ENCODE measurements around the gene SERTAD2.

Gene SERTAD2

GRCh38 chr2:64607381-64608304 lies 46.1 kb downstream of the SERTAD2 start:
- no peak for DNase-seq (ENCODE audit: low spot score)

DNA sequence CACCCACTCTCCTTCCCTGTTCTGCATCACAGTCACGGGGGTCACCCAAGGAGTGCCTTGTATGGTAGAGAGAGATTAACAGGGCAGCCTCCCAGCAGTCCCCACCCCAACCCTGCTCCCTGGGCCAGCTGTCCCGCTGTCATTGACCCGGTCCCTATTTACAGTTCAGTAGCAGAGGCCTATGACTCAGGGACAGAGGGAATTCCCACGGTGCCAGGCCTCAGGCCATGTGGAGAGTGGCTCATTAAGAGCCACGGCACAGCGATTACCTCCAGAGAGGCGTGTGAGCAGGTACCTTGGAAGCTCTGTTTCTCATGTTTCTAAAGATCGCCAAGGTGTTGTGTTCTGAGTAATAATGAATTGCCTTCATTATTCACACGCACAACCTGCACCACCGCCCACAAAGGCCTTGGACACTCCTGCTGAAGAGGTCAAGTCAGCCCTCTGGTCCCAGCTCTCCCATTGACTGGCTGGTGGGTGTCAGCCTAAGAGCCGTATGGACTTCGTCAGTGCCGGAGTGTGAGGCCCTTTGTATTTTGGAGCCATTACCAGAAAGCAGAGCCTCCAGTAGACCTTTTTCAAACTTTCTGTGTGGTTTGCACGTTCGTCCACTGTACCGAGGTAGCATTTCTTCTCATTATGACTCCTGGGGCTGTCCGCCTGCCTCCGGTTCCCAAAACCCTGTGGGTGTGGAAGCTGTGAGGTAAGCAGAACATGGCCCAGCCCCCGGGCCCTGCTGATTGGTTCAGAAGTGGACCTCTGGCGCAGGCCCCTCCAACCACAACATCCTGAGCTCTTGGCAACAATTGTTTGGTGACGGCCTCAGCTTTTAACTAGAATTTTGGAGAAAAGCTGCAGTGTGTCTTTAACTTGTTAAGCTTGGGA lies 47.0 kb downstream of the SERTAD2 start:
- DNase-seq (ENCODE audit: low spot score): peak; percentile 37

- DNase-seq (ENCODE audit: low spot score): no peak
Observed at GRCh38 chr2:64605991-64606478, 47.7 kb downstream of the SERTAD2 start.

- no peak for DNase-seq (ENCODE audit: low spot score)
Observed at GRCh38 chr2:64605026-64605471, 48.7 kb downstream of the SERTAD2 start.

DNA sequence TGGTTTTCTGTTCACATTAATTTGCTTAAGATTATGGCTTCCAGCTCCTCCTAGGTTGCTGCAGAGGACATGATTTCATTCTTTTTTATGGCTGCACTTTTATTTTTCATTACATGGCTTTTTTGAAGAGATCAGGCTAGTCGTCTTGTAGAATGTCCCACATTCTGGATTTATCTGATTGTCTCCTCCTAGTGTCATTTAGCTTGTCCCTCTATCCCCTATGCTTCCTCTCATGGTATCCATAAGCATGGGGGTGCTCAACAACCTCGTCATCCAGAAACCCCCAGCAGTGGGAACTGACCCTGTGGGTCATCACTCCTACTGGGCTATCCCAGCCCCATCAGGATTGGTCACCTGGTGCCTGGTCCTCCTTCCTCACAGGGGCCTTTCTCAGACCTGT lies 49.6 kb downstream of the SERTAD2 start:
- no peak for DNase-seq (ENCODE audit: low spot score)

DNA sequence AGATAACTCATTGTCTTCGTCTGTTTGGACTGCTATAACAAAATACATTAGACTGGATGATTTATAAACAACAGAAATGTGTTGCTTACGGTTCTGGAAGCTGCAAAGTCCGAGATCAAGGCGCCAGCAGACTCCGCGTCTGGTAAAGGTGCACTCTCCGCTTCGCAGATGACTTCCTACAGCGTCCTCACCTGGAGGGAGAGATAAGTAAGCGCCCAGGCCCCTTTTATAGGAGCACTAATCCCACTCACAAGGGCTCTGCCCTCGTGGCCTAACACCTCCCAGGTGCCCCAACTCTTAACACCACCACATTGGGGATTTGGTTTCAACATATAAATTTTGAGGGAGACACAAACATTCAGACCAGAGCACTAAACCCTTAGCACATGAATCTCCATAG lies 51.3 kb downstream of the SERTAD2 start:
- no peak for DNase-seq (ENCODE audit: low spot score)

- no peak for DNase-seq (ENCODE audit: low spot score)
Observed at GRCh38 chr2:64601785-64602391, 51.8 kb downstream of the SERTAD2 start.

GRCh38 chr2:64601034-64601754 lies 52.5 kb downstream of the SERTAD2 start:
- no peak for DNase-seq (ENCODE audit: low spot score)

DNA sequence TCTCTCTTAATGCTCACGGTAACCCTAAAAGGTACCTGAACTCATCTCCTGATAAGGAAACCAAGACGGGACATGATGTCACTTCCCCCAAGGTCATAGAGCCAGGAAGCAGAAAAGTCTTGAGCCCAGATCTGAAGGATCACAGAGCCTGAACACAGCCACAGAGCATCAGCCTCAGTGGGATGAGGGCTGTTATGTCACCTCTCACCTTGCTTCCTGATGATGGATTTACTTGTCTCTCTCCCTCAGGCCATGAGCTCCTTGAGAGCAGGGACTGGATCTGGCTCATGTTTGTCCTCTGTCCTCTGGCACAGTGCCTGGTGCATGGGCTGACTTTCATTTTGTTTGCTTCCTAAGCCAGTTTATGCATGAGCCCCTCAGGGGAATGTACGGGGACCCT lies 54.2 kb downstream of the SERTAD2 start:
- DNase-seq (ENCODE audit: low spot score): no peak

DNA sequence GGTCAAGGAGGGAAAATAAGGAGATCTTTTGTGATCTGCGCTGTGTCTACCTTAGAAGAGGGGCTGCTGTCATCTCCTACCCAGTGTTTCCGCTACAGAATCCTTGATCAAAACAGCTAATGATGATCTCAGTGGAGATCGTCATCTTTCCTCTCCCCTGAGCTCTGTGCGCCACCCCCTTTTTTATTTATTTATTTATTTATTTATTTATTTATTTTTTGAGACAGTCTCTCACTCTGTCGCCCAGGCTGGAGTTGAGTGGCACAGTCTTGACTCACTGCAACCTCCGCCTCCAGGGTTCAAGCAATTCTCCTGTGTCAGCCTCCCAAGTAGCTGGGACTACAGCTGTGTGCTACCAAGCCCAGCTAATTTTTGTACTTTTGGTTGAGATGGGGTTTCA lies 55.5 kb downstream of the SERTAD2 start:
- DNase-seq (ENCODE audit: low spot score): no peak

DNA sequence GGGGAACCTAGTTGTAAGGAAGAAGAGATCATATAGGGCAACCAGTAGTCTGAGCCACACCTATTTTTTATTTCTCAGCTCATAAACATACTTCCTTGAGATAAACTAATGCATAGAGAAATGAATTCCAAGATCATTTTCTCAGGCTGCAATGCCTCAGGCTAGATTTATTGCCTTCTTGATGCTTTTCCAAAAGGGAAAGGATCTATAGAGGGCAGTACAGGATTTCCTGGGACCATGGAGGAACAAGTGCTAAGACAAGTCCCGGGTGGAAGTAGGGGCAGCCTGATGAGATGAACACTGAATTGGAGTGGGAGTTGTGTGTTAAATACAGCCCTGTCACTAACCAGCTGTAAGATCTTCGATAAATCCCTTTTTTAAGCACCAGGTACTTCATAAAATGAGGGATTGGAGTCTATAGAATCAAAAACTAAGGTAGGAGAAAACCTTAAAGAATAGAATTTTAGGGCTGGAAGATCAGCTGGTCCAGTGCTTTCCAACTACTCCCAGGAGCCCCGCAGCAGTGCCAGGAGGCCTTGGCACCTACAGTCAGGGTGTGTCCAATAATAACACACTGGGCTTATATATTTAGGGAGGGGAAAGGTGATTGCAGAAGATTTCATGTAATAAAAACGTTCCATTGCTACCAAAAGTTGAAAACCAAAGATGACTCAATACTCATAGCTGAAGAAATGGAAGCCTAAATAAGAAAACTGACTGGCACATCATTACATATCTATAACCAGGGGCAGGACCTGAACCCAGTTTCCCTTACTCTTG lies 58.1 kb downstream of the SERTAD2 start:
- no peak for DNase-seq (ENCODE audit: low spot score)

DNA sequence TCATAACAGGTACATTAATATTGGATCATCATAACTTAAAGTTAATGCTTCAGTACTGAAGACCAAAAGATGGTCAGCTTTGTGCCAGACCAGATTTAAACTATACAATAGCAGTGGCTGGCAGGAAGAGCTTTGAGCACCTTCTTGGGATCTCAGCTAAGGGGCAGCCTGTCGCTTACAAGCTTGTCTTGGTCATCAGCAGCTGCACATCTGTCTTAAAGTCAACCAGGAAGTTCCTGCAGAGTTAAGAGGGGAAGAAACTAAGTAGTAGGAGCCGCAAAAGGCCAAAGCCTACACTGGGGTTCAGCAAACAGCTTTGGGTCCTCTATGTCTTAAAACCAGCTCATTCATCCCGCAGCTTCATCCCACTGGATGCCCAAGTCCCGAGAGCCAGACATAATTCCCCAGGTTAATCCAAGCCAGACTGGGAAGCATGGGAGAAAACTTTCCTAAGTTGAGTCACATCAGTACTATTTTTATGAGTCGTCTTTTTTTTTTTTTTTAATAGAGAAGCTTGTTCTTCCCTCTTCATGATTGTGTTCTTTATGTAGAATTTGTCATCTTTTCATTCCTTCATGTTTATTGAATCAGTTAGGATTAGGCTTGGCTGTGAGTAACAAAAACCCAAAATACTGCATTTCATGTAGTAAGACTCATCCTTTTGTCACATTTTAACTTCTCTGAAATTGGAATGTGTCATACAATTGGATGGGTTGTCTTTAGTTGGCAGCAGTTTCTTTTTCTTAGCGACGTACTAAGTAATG lies 59.3 kb downstream of the SERTAD2 start:
- DNase-seq (ENCODE audit: low spot score): no peak

DNA sequence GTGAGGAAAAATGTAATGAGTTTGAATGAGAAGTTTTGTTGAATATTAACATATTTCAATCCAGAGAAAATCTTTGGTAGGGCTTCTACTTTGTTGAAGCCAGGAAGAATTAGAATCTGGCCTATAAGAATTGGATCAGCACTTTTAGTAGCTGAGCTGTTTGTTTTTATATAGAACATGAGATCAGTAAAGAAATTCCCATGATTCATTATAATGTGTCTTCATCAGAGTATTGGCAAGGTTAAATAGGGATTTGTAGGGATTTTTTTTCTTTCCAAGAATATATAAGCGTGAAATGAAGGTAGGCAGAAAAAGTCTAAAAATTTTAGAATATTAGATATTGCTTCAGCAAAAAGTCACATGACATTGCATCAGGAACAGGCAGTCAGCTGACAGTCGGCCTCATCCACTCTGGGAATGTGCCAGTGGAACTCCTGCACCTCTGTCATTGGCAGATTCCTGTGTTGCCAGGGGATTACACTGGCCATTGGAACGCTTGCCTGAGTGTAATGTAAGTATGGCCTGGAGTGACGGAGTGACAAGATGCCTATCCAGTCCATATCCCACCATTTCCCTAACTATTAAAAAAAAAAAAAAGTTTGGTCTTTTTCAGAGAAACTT lies 60.6 kb downstream of the SERTAD2 start:
- no peak for DNase-seq (ENCODE audit: low spot score)

- no peak for DNase-seq (ENCODE audit: low spot score)
Observed at GRCh38 chr2:64591188-64591587, 62.5 kb downstream of the SERTAD2 start.

- no peak for DNase-seq (ENCODE audit: low spot score)
Observed at GRCh38 chr2:64587561-64587960, 66.2 kb downstream of the SERTAD2 start.

DNA sequence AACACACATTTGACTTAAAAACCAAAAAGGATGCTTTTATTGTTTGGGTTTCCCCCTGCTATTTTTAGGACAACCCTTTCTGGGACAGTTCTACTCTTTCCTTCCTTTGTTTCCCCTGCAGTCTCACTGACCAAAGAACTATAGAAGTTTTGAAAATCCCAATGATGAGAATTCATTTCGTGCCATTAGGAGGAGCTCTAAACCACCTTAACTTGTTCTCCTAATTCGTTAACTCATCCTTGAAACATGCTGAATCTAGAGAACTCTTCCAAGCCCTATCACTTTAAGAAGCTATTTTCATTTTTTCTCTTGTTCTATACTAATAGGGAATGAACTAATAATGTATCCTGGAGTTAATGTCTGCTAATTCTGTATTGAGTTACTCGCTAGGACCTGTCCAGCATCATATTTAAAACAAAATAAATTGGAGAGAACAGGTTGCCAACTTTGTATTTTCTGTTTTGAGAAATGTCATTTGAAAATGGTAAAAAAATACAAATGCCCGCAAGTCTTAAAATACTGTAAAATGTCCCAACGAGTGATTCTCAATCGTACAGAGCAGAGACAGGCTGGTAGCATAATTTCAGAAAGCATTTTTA lies 66.7 kb downstream of the SERTAD2 start:
- no peak for DNase-seq (ENCODE audit: low spot score)

- DNase-seq (ENCODE audit: low spot score): no peak
Observed at GRCh38 chr2:64586054-64586453, 67.7 kb downstream of the SERTAD2 start.

- no peak for DNase-seq (ENCODE audit: low spot score)
Observed at GRCh38 chr2:64582774-64583340, 70.9 kb downstream of the SERTAD2 start.

Data from HuH-7 (cell line).